ENCODE results near the gene PSMC2. TPM values are rescaled to one million over a fixed set of nuclear protein-coding genes. Genes with fewer than 3 reads are reported as not detected.

Gene PSMC2
- polyA plus RNA-seq, 1 experiment = 266 TPM

Small RNA genes lying within 50 kb of the gene (small RNA-seq; reads per million reads assigned to genes)
- not detected for gene RPS29P16 (ENCODE audit: insufficient read length, low read depth)

Other genes with a start within 250 kb of the PSMC2 start
- gene NAPEPLD, start 198.5 kb upstream of the PSMC2 start, polyA plus RNA-seq (2011; rRNA removed) = 7.4 and 8.9 TPM in 2 replicates
- gene PMPCB, start 50.2 kb upstream of the PSMC2 start, polyA plus RNA-seq (2011; rRNA removed) = 77.6 and 91.9 TPM in 2 replicates
- gene DNAJC2, start 2.9 kb upstream of the PSMC2 start, polyA plus RNA-seq (2011; rRNA removed) = 20.2 and 31.7 TPM in 2 replicates
- gene SLC26A5, start 98.6 kb downstream of the PSMC2 start, polyA plus RNA-seq (2011; rRNA removed) = not detected in 2 replicates

Data from AG04450 (cell line).